Measurements from ENCODE around the gene UNC13A.

GRCh38 chr19:17565611-17566010 is 122.5 kb downstream of the UNC13A start:
- TF ChIP-seq EP300 (IDR thresholded peaks at IDR 0.05) (no peak), POLR2A (IDR thresholded peaks at IDR 0.05) (no peak)
- TF ChIP-seq, protein P1, sequence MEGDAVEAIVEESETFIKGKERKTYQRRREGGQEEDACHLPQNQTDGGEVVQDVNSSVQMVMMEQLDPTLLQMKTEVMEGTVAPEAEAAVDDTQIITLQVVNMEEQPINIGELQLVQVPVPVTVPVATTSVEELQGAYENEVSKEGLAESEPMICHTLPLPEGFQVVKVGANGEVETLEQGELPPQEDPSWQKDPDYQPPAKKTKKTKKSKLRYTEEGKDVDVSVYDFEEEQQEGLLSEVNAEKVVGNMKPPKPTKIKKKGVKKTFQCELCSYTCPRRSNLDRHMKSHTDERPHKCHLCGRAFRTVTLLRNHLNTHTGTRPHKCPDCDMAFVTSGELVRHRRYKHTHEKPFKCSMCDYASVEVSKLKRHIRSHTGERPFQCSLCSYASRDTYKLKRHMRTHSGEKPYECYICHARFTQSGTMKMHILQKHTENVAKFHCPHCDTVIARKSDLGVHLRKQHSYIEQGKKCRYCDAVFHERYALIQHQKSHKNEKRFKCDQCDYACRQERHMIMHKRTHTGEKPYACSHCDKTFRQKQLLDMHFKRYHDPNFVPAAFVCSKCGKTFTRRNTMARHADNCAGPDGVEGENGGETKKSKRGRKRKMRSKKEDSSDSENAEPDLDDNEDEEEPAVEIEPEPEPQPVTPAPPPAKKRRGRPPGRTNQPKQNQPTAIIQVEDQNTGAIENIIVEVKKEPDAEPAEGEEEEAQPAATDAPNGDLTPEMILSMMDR (IDR thresholded peaks at IDR 0.05) = no peak

Measured in suprapubic skin (tissue), 3 donors.